IMR-90 (cell line): ENCODE data around the gene CASS4. TPM values are rescaled to one million over a fixed set of nuclear protein-coding genes. Genes with fewer than 3 reads are reported as not detected.
A peak's percentile ranks its signal among the peaks of the same experiment; 100 is the strongest.

ENCODE experiments used
- ATAC-seq: fragments of 200-7000 bp; cut with Tn5 transposase; 2 replicates; pipeline ENCODE4 v1.9.1; 2020; ENCODE audit warnings: low read depth, mild to moderate bottlenecking, moderate library complexity
- BruUV-seq: library from RNA; stranded (reverse); fragments of 400-500 nt; replicated peaks from 2 replicates; lab custom pipeline; 2021; lab: Mats Ljungman, UMichigan
- CTCF ChIA-PET: fragments of 300-600 bp; formaldehyde crosslinking; extraction: SDS; loops from one replicate; lab custom pipeline; 2021; ENCODE audit warnings: antibody characterized with exemption; lab: Yijun Ruan, JAX
- POLR2A ChIA-PET: fragments of 300-600 bp; sonication (Branson Sonifier 250); formaldehyde crosslinking; loops from one replicate; lab custom pipeline; 2022; ENCODE audit warnings: antibody characterized with exemption; ENCODE audit not compliant: unreplicated experiment; lab: Charles Lee
- DNase-seq: peaks from one replicate; pipeline ENCODE4 v3.0.0; 2013
- H2AFZ ChIP-seq: replicated peaks from 2 replicates; pipeline ENCODE3; 2013; ENCODE audit warnings: low read length, mild to moderate bottlenecking; ENCODE audit not compliant: poor library complexity
- H2AK5ac ChIP-seq: 2 replicates; pipeline ENCODE4 v1.6.1; 2013; ENCODE audit warnings: low read depth, low read length, inconsistent platforms
- H2AK9ac ChIP-seq: replicated peaks from 2 replicates; pipeline ENCODE3; 2013; ENCODE audit warnings: mild to moderate bottlenecking, low read depth, low read length, moderate library complexity; ENCODE audit not compliant: poor library complexity
- H2BK120ac ChIP-seq: 2 replicates; pipeline ENCODE4 v1.6.1; 2013; ENCODE audit warnings: low read depth, low read length, inconsistent platforms
- H2BK15ac ChIP-seq: 3 replicates; pipeline ENCODE4 v1.6.1; 2013; ENCODE audit warnings: low read depth, low read length, inconsistent platforms
- H2BK20ac ChIP-seq: 2 replicates; pipeline ENCODE4 v1.6.1; 2013; ENCODE audit warnings: low read depth, mild to moderate bottlenecking, inconsistent platforms, low read length, moderate library complexity
- H2BK5ac ChIP-seq: 2 replicates; pipeline ENCODE4 v1.6.1; 2013; ENCODE audit warnings: mild to moderate bottlenecking, low read depth, low read length, inconsistent platforms; ENCODE audit not compliant: poor library complexity, severe bottlenecking
- H3K14ac ChIP-seq: replicated peaks from 2 replicates; pipeline ENCODE4 v1.6.1; 2013; ENCODE audit warnings: low read depth, low read length, inconsistent platforms
- H3K18ac ChIP-seq: 2 replicates; pipeline ENCODE4 v1.6.1; 2013; ENCODE audit warnings: low read depth, low read length, control low read depth
- H3K23ac ChIP-seq: 2 replicates; pipeline ENCODE4 v1.6.1; 2013; ENCODE audit warnings: low read depth, low read length, inconsistent platforms
- H3K27ac ChIP-seq: 2 replicates; pipeline ENCODE4 v1.5.1; 2013; ENCODE audit warnings: mild to moderate bottlenecking, control low read depth, low read length; ENCODE audit not compliant: insufficient read depth
- H3K27me3 ChIP-seq: 2 replicates; pipeline ENCODE4 v1.6.1; 2013; ENCODE audit warnings: low read length; ENCODE audit not compliant: control insufficient read depth, insufficient read depth
- H3K36me3 ChIP-seq: 2 replicates; pipeline ENCODE4 v1.6.1; 2013; ENCODE audit warnings: low read length, mixed read lengths; ENCODE audit not compliant: control insufficient read depth, insufficient read depth
- H3K4ac ChIP-seq: 2 replicates; pipeline ENCODE4 v1.6.1; 2013; ENCODE audit warnings: low read depth, low read length, inconsistent platforms
- H3K4me1 ChIP-seq: 2 replicates; pipeline ENCODE4 v1.6.1; 2013; ENCODE audit warnings: low read length, mixed read lengths; ENCODE audit not compliant: control insufficient read depth, insufficient read depth
- H3K4me2 ChIP-seq: 2 replicates; pipeline ENCODE4 v1.6.1; 2013; ENCODE audit warnings: low read depth, mild to moderate bottlenecking, control low read depth, low read length, moderate library complexity
- H3K4me3 ChIP-seq: 2 replicates; pipeline ENCODE4 v1.5.1; 2013; ENCODE audit warnings: low read depth, mild to moderate bottlenecking, control low read depth, low read length, moderate library complexity; ENCODE audit not compliant: insufficient read depth
- H3K56ac ChIP-seq: 2 replicates; pipeline ENCODE4 v1.6.1; 2013; ENCODE audit warnings: low read length, inconsistent platforms; ENCODE audit not compliant: insufficient read depth; ENCODE audit errors: extremely low read depth
- H3K79me1 ChIP-seq, 2 experiments: 2 replicates each; pipeline ENCODE4 v1.6.1; 2013; ENCODE audit warnings: low read length in 2 of 2, inconsistent platforms in 1 of 2, low read depth in 1 of 2
- H3K9ac ChIP-seq: 2 replicates; pipeline ENCODE4 v1.6.1; 2013; ENCODE audit warnings: low read depth, low read length, control low read depth
- H3K9me1 ChIP-seq: 2 replicates; pipeline ENCODE4 v1.6.1; 2013; ENCODE audit warnings: low read length, inconsistent platforms; ENCODE audit not compliant: insufficient read depth
- H3K9me3 ChIP-seq: 2 replicates; pipeline ENCODE4 v1.6.1; 2013; ENCODE audit warnings: low read length; ENCODE audit not compliant: control insufficient read depth, insufficient read depth
- H4K20me1 ChIP-seq: 2 replicates; pipeline ENCODE4 v1.6.1; 2013; ENCODE audit warnings: low read length, inconsistent platforms; ENCODE audit not compliant: insufficient read depth
- H4K5ac ChIP-seq: 2 replicates; pipeline ENCODE4 v1.6.1; 2013; ENCODE audit warnings: mild to moderate bottlenecking, low read depth, low read length, control low read depth
- H4K8ac ChIP-seq, 2 experiments: 2 replicates each; pipeline ENCODE4 v1.6.1; 2013; ENCODE audit warnings: low read depth in 2 of 2, low read length in 2 of 2, control low read depth in 1 of 2, inconsistent platforms in 1 of 2
- H4K91ac ChIP-seq: 2 replicates; pipeline ENCODE4 v1.6.1; 2013; ENCODE audit warnings: low read depth, low read length, inconsistent platforms; ENCODE audit not compliant: insufficient read depth
- BHLHE40 ChIP-seq: fragments of 150-350 bp; IDR thresholded peaks from 2 replicates; pipeline ENCODE4 v1.6.1; 2016; ENCODE audit warnings: mild to moderate bottlenecking, low read depth, low read length
- CEBPB ChIP-seq: IDR thresholded peaks from 2 replicates; pipeline ENCODE4 v1.6.1; 2012; ENCODE audit warnings: low read depth, low read length, improper control_type of control experiment
- CHD1 ChIP-seq: IDR thresholded peaks from 2 replicates; pipeline ENCODE4 v1.6.1; 2012; ENCODE audit warnings: low read depth, low read length, improper control_type of control experiment
- ELK1 ChIP-seq: fragments of 150-350 bp; IDR thresholded peaks from 2 replicates; pipeline ENCODE4 v1.6.1; 2016; ENCODE audit warnings: low read depth, mild to moderate bottlenecking, low read length, moderate library complexity, borderline replicate concordance
- FOS ChIP-seq: fragments of 150-350 bp; IDR thresholded peaks from 2 replicates; pipeline ENCODE4 v1.6.1; 2016; ENCODE audit warnings: low read depth, low read length
- MAFK ChIP-seq: IDR thresholded peaks from 2 replicates; pipeline ENCODE4 v1.6.1; 2012; ENCODE audit warnings: low read depth, low read length, improper control_type of control experiment
- MAZ ChIP-seq: IDR thresholded peaks from 2 replicates; pipeline ENCODE4 v1.6.1; 2012; ENCODE audit warnings: low read depth, mild to moderate bottlenecking, low read length, improper control_type of control experiment, moderate library complexity, borderline replicate concordance
- MXI1 ChIP-seq: IDR thresholded peaks from 2 replicates; pipeline ENCODE4 v1.6.1; 2012; ENCODE audit warnings: low read depth, mild to moderate bottlenecking, low read length, moderate library complexity, borderline replicate concordance
- NFE2L2 ChIP-seq: fragments of 150-350 bp; IDR thresholded peaks from 2 replicates; pipeline ENCODE4 v1.6.1; 2016; ENCODE audit warnings: low read depth, mild to moderate bottlenecking, low read length
- POLR2A ChIP-seq: IDR thresholded peaks from 2 replicates; pipeline ENCODE4 v1.6.1; 2012; ENCODE audit warnings: mild to moderate bottlenecking, low read depth, low read length
- RAD21 ChIP-seq: IDR thresholded peaks from 2 replicates; pipeline ENCODE4 v1.6.1; 2012; ENCODE audit warnings: low read length, improper control_type of control experiment
- RCOR1 ChIP-seq: IDR thresholded peaks from 2 replicates; pipeline ENCODE4 v1.6.1; 2012; ENCODE audit warnings: mild to moderate bottlenecking, low read length, improper control_type of control experiment; ENCODE audit not compliant: insufficient replicate concordance
- RFX5 ChIP-seq: IDR thresholded peaks from 2 replicates; pipeline ENCODE4 v1.8.0; 2012; ENCODE audit warnings: low read depth, mild to moderate bottlenecking, low read length, moderate library complexity
- SMC3 ChIP-seq: fragments of 150-350 bp; IDR thresholded peaks from 2 replicates; pipeline ENCODE4 v1.6.1; 2016; ENCODE audit warnings: low read depth, mild to moderate bottlenecking, antibody characterized with exemption, low read length, moderate library complexity
- USF2 ChIP-seq: fragments of 150-350 bp; IDR thresholded peaks from 2 replicates; pipeline ENCODE4 v1.6.1; 2017; ENCODE audit warnings: mild to moderate bottlenecking, antibody characterized with exemption, low read length, low read depth
- WGBS, 2 experiments: methylation state at CpG; one replicate each; pipeline versions ENCODE4 v1.1.5 to v1.1.7; 2013; ENCODE audit warnings: missing lambda C conversion rate in 2 of 2; ENCODE audit not compliant: insufficient read length in 1 of 2; ENCODE audit errors: extremely low coverage in 2 of 2; 5-methylcytosine and 5-hydroxymethylcytosine counted together
- dilution Hi-C: fragments of 300-500 bp; cut with HindIII; formaldehyde crosslinking; loops from one replicate; pipeline ENCODE4 v1.14.3; 2018; ENCODE audit warnings: low sequenced_read_pairs; ENCODE audit not compliant: unreplicated experiment
- in situ Hi-C: fragments of 300-500 bp; cut with MboI; formaldehyde crosslinking; loops from 3 replicates; pipeline ENCODE4 v1.14.3; 2019; ENCODE audit warnings: low sequenced_read_pairs, inconsistent platforms, mixed read lengths
- intact Hi-C: fragments of 100-400 bp; cut with micrococcal nuclease; formaldehyde crosslinking; loops from 2 replicates; pipeline ENCODE4 v1.10.0; 2022
- polyA plus RNA-seq, 3 experiments: library from polyadenylated mRNA; depleted of rRNA; stranded (reverse); fragments of >200 nt; gene quantifications; 2 replicates each; pipeline ENCODE4 v1.2.3, GENCODE V29; 2012; ENCODE audit warnings: low replicate concordance in 1 of 3
- total RNA-seq: library from RNA; depleted of rRNA; stranded (reverse); fragments of >200 nt; gene quantifications from 2 replicates; pipeline ENCODE4 v1.2.3, GENCODE V29; 2012
- TF ChIP-seq, protein P1 (sequence below): conservative IDR thresholded peaks from 2 replicates; pipeline ENCODE4 v1.5.1; 2012; ENCODE audit warnings: mild to moderate bottlenecking, low read depth, low read length, improper control_type of control experiment

The CASS4 gene
- total and polyA plus RNA-seq, 2 of the 4 experiments (the other 2 are of a cell fraction) = 25.8 to 26.5 TPM

DNA sequence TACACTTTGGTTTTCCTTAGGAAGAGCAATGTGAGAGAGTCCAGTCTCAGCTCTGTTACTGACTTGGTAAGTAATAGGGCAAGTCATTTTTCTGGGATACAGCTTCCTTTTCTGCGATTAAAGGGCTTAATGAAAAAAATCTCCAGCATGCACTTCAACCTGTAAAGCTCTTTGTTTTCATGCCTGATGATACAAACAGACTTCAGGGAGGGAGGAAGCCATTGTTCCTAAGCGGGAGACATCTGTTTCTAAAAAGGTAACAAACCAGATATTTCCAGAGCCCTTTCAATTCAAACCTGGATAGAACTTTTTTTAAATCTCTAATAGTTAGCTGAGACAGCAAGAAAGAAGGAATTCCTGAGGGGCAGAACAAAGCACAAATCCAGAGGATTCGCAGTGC, 5.2 kb upstream of the CASS4 start:
- H3K27ac ChIP-seq = peak overlapping the region; percentile 26; the same call in 1 of the 2 replicates
- H3K9me1 ChIP-seq = no peaks in the 10 kb centered on the region
- no peak overlapping the region for H3K18ac ChIP-seq
- no peak overlapping the region for H3K4ac ChIP-seq
- POLR2A ChIA-PET = no interaction called here
- no peak overlapping the region for H3K56ac ChIP-seq
- DNase-seq (no peak), ATAC-seq (no peak)
- H2BK20ac ChIP-seq = no peak overlapping the region
- WGBS, 2 experiments = no CpG with 5 or more reads among the region's 3 CpGs
- TF ChIP-seq MXI1 = no peak
- TF ChIP-seq RAD21 = no peak
- TF ChIP-seq FOS = no peak
- no peak for TF ChIP-seq SMC3
- TF ChIP-seq MAZ = no peak
- TF ChIP-seq NFE2L2 = no peak
- no peak for TF ChIP-seq RFX5
- no peak for TF ChIP-seq CHD1
- no peak for TF ChIP-seq BHLHE40
- TF ChIP-seq MAFK = no peak
- no peak for TF ChIP-seq CEBPB
- no peak for TF ChIP-seq RCOR1
- TF ChIP-seq ELK1 = no peak
- no peak for TF ChIP-seq POLR2A
- no peak for TF ChIP-seq USF2
- TF ChIP-seq, protein P1, sequence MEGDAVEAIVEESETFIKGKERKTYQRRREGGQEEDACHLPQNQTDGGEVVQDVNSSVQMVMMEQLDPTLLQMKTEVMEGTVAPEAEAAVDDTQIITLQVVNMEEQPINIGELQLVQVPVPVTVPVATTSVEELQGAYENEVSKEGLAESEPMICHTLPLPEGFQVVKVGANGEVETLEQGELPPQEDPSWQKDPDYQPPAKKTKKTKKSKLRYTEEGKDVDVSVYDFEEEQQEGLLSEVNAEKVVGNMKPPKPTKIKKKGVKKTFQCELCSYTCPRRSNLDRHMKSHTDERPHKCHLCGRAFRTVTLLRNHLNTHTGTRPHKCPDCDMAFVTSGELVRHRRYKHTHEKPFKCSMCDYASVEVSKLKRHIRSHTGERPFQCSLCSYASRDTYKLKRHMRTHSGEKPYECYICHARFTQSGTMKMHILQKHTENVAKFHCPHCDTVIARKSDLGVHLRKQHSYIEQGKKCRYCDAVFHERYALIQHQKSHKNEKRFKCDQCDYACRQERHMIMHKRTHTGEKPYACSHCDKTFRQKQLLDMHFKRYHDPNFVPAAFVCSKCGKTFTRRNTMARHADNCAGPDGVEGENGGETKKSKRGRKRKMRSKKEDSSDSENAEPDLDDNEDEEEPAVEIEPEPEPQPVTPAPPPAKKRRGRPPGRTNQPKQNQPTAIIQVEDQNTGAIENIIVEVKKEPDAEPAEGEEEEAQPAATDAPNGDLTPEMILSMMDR = no peak
- 0 out of 2 replicates have a peak overlapping the region, but pooled peaks have one; percentile 27 for H4K91ac ChIP-seq
- no peak overlapping the region for H4K8ac ChIP-seq
- CTCF ChIA-PET = no interaction called here
- H2AFZ ChIP-seq = no peak overlapping the region
- H3K36me3 ChIP-seq = peaks cover 32% of the 10 kb centered on the region
- H3K79me1 ChIP-seq = peaks cover 11 to 47% of the 10 kb centered on the region in 2 experiments
- in situ Hi-C loops = no loop called here
- H2AK9ac ChIP-seq = no peak overlapping the region
- no peak overlapping the region for H3K9ac ChIP-seq
- H2BK5ac ChIP-seq = no peak overlapping the region
- no peak overlapping the region for H3K4me3 ChIP-seq
- no peaks in the 10 kb centered on the region for H3K27me3 ChIP-seq
- peak overlapping the region; percentile 15; the same call in 1 of the 2 replicates for H2BK120ac ChIP-seq
- no peak overlapping the region for H4K5ac ChIP-seq
- no peak overlapping the region for H3K4me2 ChIP-seq
- no TSS peak for BruUV-seq
- no peak overlapping the region for H2BK15ac ChIP-seq
- no peaks in the 10 kb centered on the region for H3K9me3 ChIP-seq
- intact Hi-C loops = no loop called here
- dilution Hi-C loops = no loop called here
- H3K14ac ChIP-seq = no peak overlapping the region
- no peaks in the 10 kb centered on the region for H4K20me1 ChIP-seq
- no peak overlapping the region for H2AK5ac ChIP-seq
- H3K4me1 ChIP-seq = peaks cover 8% of the 10 kb centered on the region
- no peak overlapping the region for H3K23ac ChIP-seq
